HepG2 (cell line): ENCODE results near the gene CPE. TPM values are rescaled to one million over a fixed set of nuclear protein-coding genes. Genes with fewer than 3 reads are reported as not detected.

ENCODE experiments used
- ATAC-seq: fragments of 200-7000 bp; cut with Tn5 transposase; 3 replicates; pipeline ENCODE4 v1.9.1; 2020; ENCODE audit warnings: mild to moderate bottlenecking, moderate library complexity
- BruUV-seq: library from RNA; stranded (reverse); fragments of 400-500 nt; replicated peaks from 2 replicates; lab custom pipeline; 2021; lab: Mats Ljungman, UMichigan
- CTCF ChIA-PET: fragments of 300-600 bp; formaldehyde crosslinking; extraction: SDS; loops from one replicate; lab custom pipeline; 2021; ENCODE audit warnings: low total read pairs, inconsistent platforms, low intra/inter-chr PET ratio; lab: Yijun Ruan, JAX
- POLR2A ChIA-PET: fragments of 350-600 bp; sonication (Branson Sonifier 250); formaldehyde crosslinking; loops from one replicate; lab custom pipeline; 2020; ENCODE audit warnings: antibody characterized with exemption, inconsistent platforms; lab: Yijun Ruan, JAX
- DNase-seq: peaks from one replicate; pipeline ENCODE4 v3.0.0-alpha.2; 2015; ENCODE audit warnings: low spot score
- FAIRE-seq: peaks from 3 replicates; lab custom pipeline; 2011; peaks lifted over from hg19 to GRCh38; lab: Jason Lieb, UNC
- H2AFZ ChIP-seq: one replicate; pipeline ENCODE4 v1.6.1; 2011; ENCODE audit warnings: low read length, inconsistent platforms
- H3K27ac ChIP-seq: fragments of 300-600 bp; 3 replicates; pipeline ENCODE4 v1.8.0; 2011; ENCODE audit warnings: mixed run types, mild to moderate bottlenecking, mixed read lengths, low read length, inconsistent platforms; ENCODE audit not compliant: insufficient read depth; ENCODE audit errors: extremely low read length
- H3K27me3 ChIP-seq, 2 experiments: fragments of 200-600 bp in 1 of 2; 2 replicates in 1 of 2; 3 replicates in 1 of 2; pipeline versions ENCODE4 v1.6.0 to v1.8.0; 2011; ENCODE audit warnings: low read length in 2 of 2, mild to moderate bottlenecking in 2 of 2, moderate library complexity in 2 of 2, inconsistent platforms in 1 of 2; ENCODE audit not compliant: insufficient read depth in 2 of 2, control insufficient read depth in 1 of 2
- H3K36me3 ChIP-seq, 2 experiments: fragments of 200-600 bp in 1 of 2; replicated peaks in 1 of 2; 2 replicates in 1 of 2; 3 replicates in 1 of 2; pipeline versions ENCODE4 v1.5.1 to v1.8.0; 2011; ENCODE audit warnings: low read length in 2 of 2, inconsistent platforms in 1 of 2; ENCODE audit not compliant: insufficient read depth in 2 of 2, control insufficient read depth in 1 of 2
- H3K4me1 ChIP-seq: 2 replicates; pipeline ENCODE4 v1.5.1; 2012; ENCODE audit warnings: low read length, inconsistent platforms; ENCODE audit not compliant: insufficient read depth
- H3K4me2 ChIP-seq: 2 replicates; pipeline ENCODE4 v1.6.0; 2011; ENCODE audit warnings: low read depth, low read length, inconsistent platforms
- H3K4me3 ChIP-seq, 3 experiments: fragments of 200-600 bp in 1 of 3; sonication (generic), shearing (Covaris generic) in 1 of 3; replicated peaks in 1 of 3; 2 replicates each; pipeline ENCODE4 v1.5.1; 2011 to 2016; ENCODE audit warnings: low read length in 3 of 3, inconsistent platforms in 2 of 3, low read depth in 2 of 3, mild to moderate bottlenecking in 2 of 3, control low read depth in 1 of 3, mixed read lengths in 1 of 3; ENCODE audit not compliant: insufficient read depth in 1 of 3
- H3K79me2 ChIP-seq: one replicate; pipeline ENCODE4 v1.6.1; 2011; ENCODE audit warnings: low read length, inconsistent platforms; ENCODE audit not compliant: insufficient read depth
- H3K9ac ChIP-seq: 2 replicates; pipeline ENCODE4 v1.6.0; 2011; ENCODE audit warnings: mild to moderate bottlenecking, low read depth, low read length, inconsistent platforms; ENCODE audit not compliant: insufficient read depth
- H3K9me3 ChIP-seq: 2 replicates; pipeline ENCODE4 v1.5.1; 2012; ENCODE audit warnings: mild to moderate bottlenecking, low read length
- H4K20me1 ChIP-seq: 2 replicates; pipeline ENCODE4 v1.6.0; 2011; ENCODE audit warnings: inconsistent platforms, mild to moderate bottlenecking, low read length, moderate library complexity; ENCODE audit not compliant: insufficient read depth
- CREB1 ChIP-seq, 2 experiments: fragments of 450-650 bp in 1 of 2; IDR thresholded peaks; 2 replicates each; pipeline ENCODE4 v1.6.1; 2016 to 2017; ENCODE audit warnings: control low read depth in 1 of 2, mild to moderate bottlenecking in 1 of 2, missing compliant biosample characterization in 1 of 2, missing genetic modification characterization in 1 of 2
- FOSL2 ChIP-seq: sonication (generic); formaldehyde crosslinking; IDR thresholded peaks from 2 replicates; pipeline ENCODE4 v1.4.0; 2020; ENCODE audit warnings: missing genetic modification reagents
- HNRNPL ChIP-seq: fragments of 200-400 bp; formaldehyde crosslinking; IDR thresholded peaks from 2 replicates; pipeline ENCODE4 v1.6.1; 2017; ENCODE audit warnings: mild to moderate bottlenecking, low read depth, low read length
- KDM2A ChIP-seq: sonication (generic); formaldehyde crosslinking; IDR thresholded peaks from 2 replicates; pipeline ENCODE4 v1.4.0; 2020; ENCODE audit warnings: low read depth, missing genetic modification reagents, borderline replicate concordance
- KDM3A ChIP-seq: IDR thresholded peaks from 2 replicates; pipeline ENCODE4 v1.6.1; 2018; ENCODE audit warnings: low read depth, missing compliant biosample characterization
- MAFK ChIP-seq, 2 experiments: IDR thresholded peaks in 1 of 2; conservative IDR thresholded peaks in 1 of 2; 2 replicates each; pipeline ENCODE4 v1.6.1; 2011; ENCODE audit warnings: improper control_type of control experiment in 2 of 2, low read length in 2 of 2
- MYC ChIP-seq: sonication (generic); formaldehyde crosslinking; IDR thresholded peaks from 2 replicates; pipeline ENCODE4 v1.9.0; 2021; ENCODE audit warnings: missing genetic modification reagents, borderline replicate concordance
- NFAT5 ChIP-seq: sonication (generic); formaldehyde crosslinking; IDR thresholded peaks from 2 replicates; pipeline ENCODE4 v1.4.0; 2020; ENCODE audit warnings: missing genetic modification reagents
- PAF1 ChIP-seq: IDR thresholded peaks from 2 replicates; pipeline ENCODE4 v1.6.1; 2016; ENCODE audit warnings: missing genetic modification reagents, missing compliant biosample characterization
- RARG ChIP-seq: sonication (generic); formaldehyde crosslinking; IDR thresholded peaks from 2 replicates; pipeline ENCODE4 v1.4.0; 2020; ENCODE audit warnings: low read depth, mild to moderate bottlenecking, missing genetic modification reagents
- RCOR2 ChIP-seq: IDR thresholded peaks from 2 replicates; pipeline ENCODE4 v1.6.1; 2016; ENCODE audit warnings: missing biosample characterization, missing genetic modification reagents
- RFXAP ChIP-seq: sonication (generic); formaldehyde crosslinking; IDR thresholded peaks from 2 replicates; pipeline ENCODE4 v1.4.0; 2020; ENCODE audit warnings: missing genetic modification reagents, borderline replicate concordance
- SYNCRIP ChIP-seq: fragments of 200-400 bp; formaldehyde crosslinking; IDR thresholded peaks from 2 replicates; pipeline ENCODE4 v1.6.1; 2018; ENCODE audit warnings: mild to moderate bottlenecking, low read depth, low read length; ENCODE audit not compliant: insufficient read depth
- ZKSCAN5 ChIP-seq: sonication (generic); formaldehyde crosslinking; IDR thresholded peaks from 2 replicates; pipeline ENCODE4 v1.5.1; 2020; ENCODE audit warnings: mild to moderate bottlenecking, missing genetic modification reagents
- ZNF180 ChIP-seq: sonication (generic); formaldehyde crosslinking; IDR thresholded peaks from 2 replicates; pipeline ENCODE4 v1.4.0; 2020; ENCODE audit warnings: low read depth, missing genetic modification reagents, borderline replicate concordance
- ZNF30 ChIP-seq: sonication (generic); formaldehyde crosslinking; IDR thresholded peaks from 2 replicates; pipeline ENCODE4 v1.5.0; 2020; ENCODE audit warnings: mild to moderate bottlenecking, missing genetic modification reagents
- ZNF382 ChIP-seq: sonication (generic); formaldehyde crosslinking; IDR thresholded peaks from 2 replicates; pipeline ENCODE4 v1.5.0; 2020; ENCODE audit warnings: missing genetic modification reagents, mild to moderate bottlenecking, borderline replicate concordance
- ZNF580 ChIP-seq: IDR thresholded peaks from 2 replicates; pipeline ENCODE4 v1.6.1; 2016; ENCODE audit warnings: low read depth, borderline replicate concordance
- WGBS: methylation state at CpG from one replicate; pipeline ENCODE4 v1.1.6; 2017; ENCODE audit warnings: low lambda C conversion rate; 5-methylcytosine and 5-hydroxymethylcytosine counted together
- in situ Hi-C: cut with HindIII; loops from 2 replicates; pipeline ENCODE4 v1.10.0; 2017; ENCODE audit warnings: low pct_unique_long_range_greater_than_20kb; ENCODE audit not compliant: extremely low pct_ligation_motif_present
- intact Hi-C: fragments of 100-400 bp; cut with micrococcal nuclease; formaldehyde crosslinking; loops from one replicate; pipeline ENCODE4 v1.10.0; 2022; ENCODE audit not compliant: unreplicated experiment
- polyA plus RNA-seq, 8 experiments: library from polyadenylated mRNA; depleted of rRNA in 3 of 8; stranded (reverse) in 7 of 8; unstranded in 1 of 8; fragments of >200 nt; fragmentation: Illumina TruSeq in 4 of 8; extraction: Trizol in 4 of 8; gene quantifications; 2 replicates each; pipeline versions ENCODE4 v1.2.1 to v1.2.3, GENCODE V29; 2011 to 2016; ENCODE audit warnings: low read depth in 4 of 8, missing spikeins in 1 of 8, mixed read lengths in 1 of 8; ENCODE audit not compliant: insufficient read depth in 1 of 8
- total RNA-seq, 5 experiments: library from RNA; depleted of rRNA; stranded (reverse); fragments of >200 nt; fragmentation: Illumina TruSeq; extraction: Trizol; gene quantifications; 2 replicates each; pipeline ENCODE4 v1.2.3, GENCODE V29; 2016; ENCODE audit warnings: low read depth in 1 of 5

Gene CPE
- total and polyA plus RNA-seq, 2 of the 13 experiments (the other 11 are each of a cell fraction or from before 2014, with no cell fraction given): 268 to 852 TPM

GRCh38 chr4:165355900-165356300 is 22.9 kb upstream of the CPE start (continued):
- TF ChIP-seq ZNF580 (CRISPR knock-in tag) (0 out of 2 replicates have a peak, but pooled peaks have one; percentile 58), ZNF382 (CRISPR knock-in tag) (no peak), MYC (CRISPR knock-in tag) (no peak), FOSL2 (CRISPR knock-in tag) (0 out of 2 replicates have a peak, but pooled peaks have one; percentile 19), KDM3A (CRISPR knock-in tag) (0 out of 2 replicates have a peak, but pooled peaks have one; percentile 20)
- TF ChIP-seq, all 625 proteins: peak for 31

- ChIA-PET CTCF (no interaction called here), POLR2A (interaction anchor here (1.2 kb wide), 1 partner anchor 19 kb away, joined by 10 read pairs; the partner anchor contains the start of gene CPE)
- H3K4me3 ChIP-seq: no peak overlapping the region
- no peak overlapping the region for H2AFZ ChIP-seq
- WGBS: 91% methylated on average over 2 of the region's 2 CpGs
- H3K4me1 ChIP-seq: peaks cover 22% of the 10 kb centered on the region
- no peaks in the 10 kb centered on the region for H4K20me1 ChIP-seq
- no peak overlapping the region for H3K9ac ChIP-seq
- H3K79me2 ChIP-seq: no peaks in the 10 kb centered on the region
- no peaks in the 10 kb centered on the region for H3K27me3 ChIP-seq
- intact Hi-C loops (loop anchor here (10.0 kb wide), 1 partner anchor 735 kb away; no protein-coding TSS in a partner anchor), in situ Hi-C loops (loop anchor here (5.0 kb wide), 1 partner anchor 103 kb away; no protein-coding TSS in a partner anchor)
- ATAC-seq (no peak), FAIRE-seq (no peak), DNase-seq (no peak)
- BruUV-seq: no TSS peak
- no peaks in the 10 kb centered on the region for H3K36me3 ChIP-seq
- no peak overlapping the region for H3K4me2 ChIP-seq
- no peak overlapping the region for H3K27ac ChIP-seq
- no peaks in the 10 kb centered on the region for H3K9me3 ChIP-seq
- TF ChIP-seq PAF1 (CRISPR knock-in tag): no peak
- TF ChIP-seq SYNCRIP: no peak
- TF ChIP-seq MAFK (conservative IDR thresholded peaks at IDR 0.05 in 1 of 2, IDR thresholded peaks at IDR 0.05 in 1 of 2; ENCODE audit: low read length in 2 of 2): no peak
- no peak for TF ChIP-seq ZNF30 (CRISPR knock-in tag)
- no peak for TF ChIP-seq RFXAP (CRISPR knock-in tag)
- TF ChIP-seq HNRNPL: no peak
- TF ChIP-seq RCOR2 (CRISPR knock-in tag): no peak
- no peak for TF ChIP-seq CREB1 (IDR thresholded peaks at IDR 0.05)
- TF ChIP-seq CREB1 (CRISPR knock-in tag; IDR thresholded peaks at IDR 0.05): no peak
- TF ChIP-seq NFAT5: no peak
- TF ChIP-seq ZNF180 (CRISPR knock-in tag): no peak
- TF ChIP-seq ZKSCAN5 (CRISPR knock-in tag): no peak
- TF ChIP-seq KDM2A (CRISPR knock-in tag): no peak
- TF ChIP-seq RARG: no peak
These were observed 19.3 kb upstream of the CPE start for GRCh38 chr4:165359506-165359905.
